Glomerular visceral epithelial cell (primary cell): Measurements from ENCODE around the gene FDPS.
"Not testable (repeated sequence)": the region's sequence is repeated elsewhere in the genome, so short reads cannot be mapped to it uniquely, and the experiment has no call there.

ENCODE experiments used
- DNase-seq: peaks from one replicate; pipeline ENCODE4 v3.0.0-alpha.2; 2016; ENCODE audit errors: extremely low spot score

The FDPS gene

GRCh38 chr1:155320252-155320651 lies 11.6 kb downstream of the FDPS start:
- no peak for DNase-seq

GRCh38 chr1:155320661-155321617 lies 12.3 kb downstream of the FDPS start, which contains the start of gene RUSC1:
RUSC1 (plus strand) TSS chr1:155320894; CDS start chr1:155321774, 880 bp downstream.
- DNase-seq = no peak

DNA sequence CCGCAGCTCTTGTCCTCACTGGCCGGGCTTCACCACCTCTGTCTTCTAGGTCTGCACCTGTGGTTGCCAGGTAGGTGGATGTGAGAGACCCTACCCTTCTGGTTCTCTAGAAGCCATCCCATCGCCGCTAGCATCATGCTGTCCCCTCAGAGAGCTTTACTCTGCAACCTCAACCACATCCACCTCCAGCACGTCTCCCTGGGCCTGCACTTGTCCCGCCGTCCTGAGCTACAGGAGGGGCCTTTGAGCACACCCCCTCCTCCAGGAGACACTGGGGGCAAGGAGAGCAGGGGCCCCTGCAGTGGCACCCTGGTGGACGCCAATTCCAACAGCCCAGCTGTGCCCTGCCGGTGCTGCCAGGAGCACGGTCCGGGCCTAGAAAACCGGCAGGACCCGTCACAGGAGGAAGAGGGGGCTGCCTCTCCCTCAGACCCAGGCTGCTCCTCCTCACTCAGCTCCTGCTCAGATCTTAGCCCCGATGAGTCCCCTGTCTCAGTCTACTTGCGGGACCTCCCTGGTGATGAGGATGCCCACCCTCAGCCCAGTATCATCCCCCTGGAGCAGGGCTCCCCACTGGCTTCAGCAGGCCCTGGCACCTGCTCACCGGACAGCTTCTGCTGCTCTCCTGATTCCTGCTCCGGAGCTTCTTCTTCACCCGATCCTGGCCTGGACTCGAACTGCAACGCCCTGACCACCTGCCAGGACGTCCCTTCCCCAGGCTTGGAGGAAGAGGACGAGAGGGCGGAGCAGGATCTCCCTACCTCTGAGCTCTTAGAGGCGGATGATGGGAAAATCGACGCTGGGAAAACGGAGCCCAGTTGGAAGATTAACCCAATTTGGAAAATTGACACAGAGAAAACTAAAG lies 13.2 kb downstream of the FDPS start:
- DNase-seq = no peak

DNA sequence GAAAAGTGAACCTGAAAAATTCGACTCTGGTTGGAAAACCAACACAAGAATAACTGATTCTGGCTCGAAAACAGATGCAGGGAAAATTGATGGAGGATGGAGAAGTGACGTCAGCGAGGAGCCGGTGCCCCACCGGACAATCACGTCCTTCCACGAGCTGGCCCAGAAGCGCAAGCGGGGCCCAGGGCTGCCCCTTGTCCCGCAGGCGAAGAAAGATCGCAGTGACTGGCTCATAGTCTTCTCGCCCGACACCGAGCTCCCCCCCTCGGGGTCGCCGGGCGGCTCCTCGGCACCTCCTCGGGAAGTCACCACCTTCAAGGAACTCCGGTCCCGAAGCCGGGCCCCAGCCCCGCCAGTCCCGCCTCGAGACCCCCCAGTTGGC lies 13.9 kb downstream of the FDPS start:
- DNase-seq = peak; percentile 49

DNA sequence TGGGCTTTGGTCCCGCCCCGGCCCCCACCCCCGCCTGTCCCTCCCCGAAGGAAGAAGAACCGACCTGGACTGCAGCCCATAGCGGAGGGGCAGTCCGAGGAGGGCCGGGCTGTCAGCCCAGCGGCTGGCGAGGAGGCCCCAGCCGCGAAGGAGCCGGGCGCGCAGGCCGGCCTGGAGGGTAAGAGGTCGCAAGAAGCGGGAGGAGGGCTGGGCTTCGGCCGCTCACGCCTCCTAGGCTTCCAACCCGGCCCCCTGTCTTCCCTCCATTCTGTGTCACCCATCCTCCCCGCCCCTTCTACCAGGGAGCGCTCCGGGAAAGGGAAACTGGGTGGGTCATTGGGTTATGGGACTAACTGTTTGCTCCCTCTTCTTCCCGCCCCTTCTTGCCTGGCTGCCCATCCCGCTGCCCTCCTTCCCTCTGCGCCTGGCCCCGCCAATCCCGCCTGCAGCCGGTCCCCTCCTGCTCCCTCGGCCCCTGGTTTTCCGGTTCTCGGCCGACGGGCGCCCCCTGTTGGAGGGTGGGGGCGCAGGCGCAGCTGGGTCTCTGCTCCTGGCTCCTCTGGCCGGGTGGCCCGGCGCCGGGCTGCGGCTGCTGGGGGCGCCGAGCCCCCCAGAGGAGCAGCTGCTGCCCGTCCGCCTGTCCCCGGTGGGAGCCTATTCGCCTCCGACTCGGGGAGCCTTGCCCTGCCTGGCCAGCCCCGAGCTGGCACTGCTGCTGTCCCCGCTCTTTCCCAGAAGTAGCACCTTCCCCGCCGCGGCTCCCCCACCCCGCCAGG lies 14.5 kb downstream of the FDPS start:
- DNase-seq = peak; percentile 98

GRCh38 chr1:155323729-155324036 lies 15.0 kb downstream of the FDPS start:
- peak; percentile 93 for DNase-seq

DNA sequence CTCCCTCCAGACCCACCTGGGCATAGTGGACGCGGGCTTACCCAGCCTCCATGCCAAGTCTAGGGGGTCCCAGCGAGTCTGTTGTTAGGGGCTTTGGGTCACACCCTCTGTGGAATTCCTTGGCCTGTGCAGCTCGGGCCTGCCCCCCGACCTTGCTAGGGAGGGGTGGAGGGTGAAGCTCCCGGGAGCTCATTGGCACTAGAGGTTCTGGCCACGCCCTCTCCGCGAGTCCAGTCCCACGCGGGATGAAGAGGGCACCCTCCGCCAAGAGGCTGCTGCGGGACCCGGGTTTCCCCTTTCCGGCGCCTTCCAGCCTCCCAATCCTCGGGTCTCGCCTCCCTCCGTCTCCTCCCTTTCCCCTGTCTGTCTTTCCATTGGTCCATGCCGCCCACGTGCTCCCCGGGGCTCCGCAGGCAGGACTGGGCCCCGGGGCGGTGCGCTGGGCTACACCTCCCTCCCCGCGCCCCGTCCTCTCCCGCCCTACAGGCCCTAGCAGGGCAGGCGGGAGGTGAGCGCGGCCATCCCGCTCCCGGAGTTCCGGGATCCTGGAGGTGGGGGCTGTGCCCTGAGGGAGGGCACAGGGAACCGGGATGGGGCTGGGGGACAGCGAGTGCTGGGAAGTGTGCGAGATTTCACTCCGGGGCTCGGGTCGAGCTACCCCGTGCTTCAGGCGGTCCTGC lies 15.5 kb downstream of the FDPS start:
- peak; percentile 99 for DNase-seq

DNA sequence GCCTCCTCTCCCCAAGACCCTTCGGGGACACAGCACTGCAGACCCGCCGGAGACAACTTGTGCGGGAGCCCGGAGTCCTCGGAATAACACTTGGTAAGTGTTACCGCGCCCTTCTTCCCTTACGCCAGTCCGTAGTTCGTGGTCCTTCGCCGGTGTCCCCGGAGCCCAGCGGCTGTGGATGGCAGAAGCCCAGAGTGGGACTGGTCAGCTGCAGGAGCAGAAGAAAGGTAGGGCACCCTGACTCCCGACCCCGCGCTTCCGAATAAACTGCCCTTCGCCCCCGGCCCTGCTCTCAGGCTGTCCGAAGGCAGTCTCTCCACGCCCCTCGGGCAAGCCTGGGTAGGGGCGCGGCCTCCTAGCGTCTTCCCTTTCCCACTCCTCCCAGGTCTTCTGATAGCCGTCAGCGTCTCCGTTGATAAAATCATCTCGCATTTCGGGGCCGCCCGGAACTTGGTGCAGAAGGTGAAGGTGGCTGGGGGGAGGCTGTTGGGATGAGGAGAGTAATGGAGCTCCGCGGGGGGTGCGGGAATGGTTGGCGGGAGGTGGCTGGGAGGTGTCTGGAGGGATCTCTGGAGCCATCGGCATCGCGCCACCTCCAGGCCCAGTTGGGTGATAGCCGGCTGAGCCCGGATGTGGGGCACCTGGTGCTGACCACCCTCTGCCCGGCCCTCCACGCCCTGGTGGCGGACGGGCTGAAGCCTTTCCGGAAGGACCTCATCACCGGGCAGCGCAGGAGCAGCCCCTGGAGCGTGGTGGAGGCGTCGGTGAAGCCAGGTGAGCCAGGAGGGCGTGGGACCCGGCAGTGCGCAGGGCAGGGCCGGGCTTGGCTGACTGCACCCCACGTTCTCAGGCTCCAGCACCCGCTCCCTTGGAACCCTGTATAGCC lies 16.3 kb downstream of the FDPS start:
- peak; percentile 78 for DNase-seq

- no peak for DNase-seq
These were observed 16.9 kb downstream of the FDPS start for GRCh38 chr1:155325603-155325893.

DNA sequence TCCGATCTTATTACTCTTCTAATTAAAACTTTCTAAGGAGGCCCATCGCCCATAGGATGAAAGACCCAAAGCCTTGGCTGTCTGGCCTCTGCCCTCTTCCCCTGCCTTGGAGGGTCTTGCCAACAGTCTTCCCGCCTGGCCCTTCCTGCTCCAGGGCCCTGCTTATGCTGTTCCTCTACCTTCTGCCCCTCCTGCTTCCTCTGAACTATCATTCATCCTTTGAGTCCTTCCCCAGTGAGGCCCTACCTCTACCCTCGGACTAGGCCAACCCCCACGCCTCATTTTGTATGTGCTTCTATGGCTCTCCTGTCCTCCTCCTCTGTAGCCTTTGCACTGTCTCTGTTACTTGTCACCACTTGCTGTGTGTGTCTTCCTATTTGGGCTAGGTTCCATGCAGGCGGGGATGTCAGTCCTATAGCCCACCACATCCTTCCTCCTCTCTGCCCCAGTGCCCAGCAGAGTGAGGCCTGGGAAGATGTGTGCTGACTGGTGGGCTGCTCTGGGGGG lies 17.4 kb downstream of the FDPS start:
- no peak for DNase-seq

- DNase-seq = no peak
These were observed 18.0 kb downstream of the FDPS start for GRCh38 chr1:155326631-155327037.

- no peak for DNase-seq
These were observed 19.3 kb downstream of the FDPS start for GRCh38 chr1:155327981-155328380.

- DNase-seq = not testable (repeated sequence)
These were observed 20.2 kb downstream of the FDPS start for GRCh38 chr1:155328856-155329255.

GRCh38 chr1:155329980-155330598 lies 21.4 kb downstream of the FDPS start:
- no peak for DNase-seq

GRCh38 chr1:155334962-155335361 lies 26.3 kb downstream of the FDPS start:
- DNase-seq = no peak

- no peak for DNase-seq
These were observed 30.9 kb downstream of the FDPS start for GRCh38 chr1:155339515-155340097.

DNA sequence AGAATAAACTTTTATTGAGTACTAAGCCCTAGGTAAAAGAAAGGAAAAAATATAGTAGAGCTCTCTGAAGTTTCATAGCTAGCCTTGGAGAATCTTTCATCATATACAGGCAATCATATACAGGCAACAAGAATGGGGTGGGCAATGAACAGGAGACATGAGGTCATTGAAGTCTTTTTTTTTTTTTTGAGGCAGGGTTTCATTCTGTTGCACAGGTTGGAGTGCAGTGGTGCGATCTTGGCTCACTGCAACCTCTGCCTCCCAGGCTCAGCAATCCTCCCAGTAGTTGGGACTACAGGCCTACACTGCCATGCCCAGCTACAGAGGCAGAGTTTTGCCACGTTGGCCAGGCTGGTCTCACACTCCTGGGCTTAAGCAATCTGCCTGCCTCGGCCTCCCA lies 34.2 kb downstream of the FDPS start:
- no peak for DNase-seq

DNA sequence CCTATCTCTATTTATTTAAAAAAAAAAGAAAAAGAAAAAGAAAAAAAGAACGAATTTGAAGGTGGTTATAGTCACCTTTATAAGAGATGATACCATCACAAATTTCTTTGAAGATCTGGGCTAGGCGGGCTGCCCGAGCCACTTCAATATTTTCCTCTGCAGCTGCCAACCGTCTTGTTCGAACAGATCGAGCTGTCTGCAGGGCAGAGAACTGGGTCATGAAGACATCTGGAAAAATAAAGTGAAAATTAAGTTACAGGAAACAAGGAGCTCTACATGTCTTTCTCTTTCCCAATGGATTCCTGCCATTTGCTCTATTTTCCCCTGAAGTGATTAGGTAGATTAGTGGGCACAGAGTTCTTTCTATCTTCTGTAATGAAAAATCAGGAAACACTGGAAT lies 44.0 kb downstream of the FDPS start:
- no peak for DNase-seq

- DNase-seq = no peak
These were observed 51.4 kb downstream of the FDPS start for GRCh38 chr1:155360051-155360450.
